NK-92 (cell line): Measurements from ENCODE around the gene ADAMTS5.

Experiments
- DNase-seq: peaks from one replicate; lab custom pipeline; 2025; ENCODE audit not compliant: unreplicated experiment; lab: John Stamatoyannopoulos, UW

Gene ADAMTS5

GRCh38 chr21:26888931-26889330 is 78.0 kb downstream of the ADAMTS5 start:
- DNase-seq, result no peak

GRCh38 chr21:26888256-26888655 is 78.6 kb downstream of the ADAMTS5 start:
- no peak for DNase-seq

GRCh38 chr21:26887251-26887650 is 79.6 kb downstream of the ADAMTS5 start:
- no peak for DNase-seq

GRCh38 chr21:26884436-26884835 is 82.5 kb downstream of the ADAMTS5 start:
- DNase-seq, result no peak

GRCh38 chr21:26883768-26884167 is 83.1 kb downstream of the ADAMTS5 start:
- DNase-seq, result no peak

GRCh38 chr21:26881504-26882228 is 85.2 kb downstream of the ADAMTS5 start:
- DNase-seq, result no peak

- DNase-seq, result no peak
Measured at GRCh38 chr21:26877018-26877417, 89.9 kb downstream of the ADAMTS5 start.

- no peak for DNase-seq
Measured at GRCh38 chr21:26874347-26874746, 92.5 kb downstream of the ADAMTS5 start.
